DND-41 (cell line): ENCODE results near the gene CDH12.

ENCODE experiments used
- EZH2 ChIP-seq: IDR thresholded peaks from 3 replicates; pipeline ENCODE4 v1.6.1; 2012; ENCODE audit warnings: borderline replicate concordance, low read depth, mild to moderate bottlenecking, moderate library complexity, low read length, inconsistent platforms; ENCODE audit not compliant: severe bottlenecking
- TF ChIP-seq, protein P1 (sequence below): IDR thresholded peaks from 2 replicates; pipeline ENCODE4 v1.5.1; 2012; ENCODE audit warnings: borderline replicate concordance, low read length, moderate library complexity, mild to moderate bottlenecking; ENCODE audit not compliant: poor library complexity, severe bottlenecking; ENCODE audit errors: extremely low read depth

DNA sequence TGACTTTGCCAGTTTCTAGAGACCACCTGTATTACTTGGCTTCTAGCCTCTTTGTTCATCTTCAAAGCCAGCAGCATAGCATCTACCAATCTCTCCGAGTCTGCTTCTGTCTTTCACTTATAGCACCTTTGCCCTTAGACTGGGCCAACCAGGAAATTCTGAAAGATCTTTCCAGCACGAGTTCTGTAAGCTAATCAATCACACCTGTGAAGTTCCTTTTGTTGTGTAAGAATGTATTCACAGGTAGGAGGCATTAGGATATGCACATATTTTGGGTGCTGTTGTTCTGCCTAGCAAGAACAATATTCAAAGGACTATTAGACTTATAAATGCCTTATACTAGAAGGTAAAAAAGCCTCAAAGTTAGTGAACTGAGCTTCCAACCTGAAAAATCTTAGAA lies 232.1 kb downstream of the CDH12 start:
- TF ChIP-seq, protein P1, sequence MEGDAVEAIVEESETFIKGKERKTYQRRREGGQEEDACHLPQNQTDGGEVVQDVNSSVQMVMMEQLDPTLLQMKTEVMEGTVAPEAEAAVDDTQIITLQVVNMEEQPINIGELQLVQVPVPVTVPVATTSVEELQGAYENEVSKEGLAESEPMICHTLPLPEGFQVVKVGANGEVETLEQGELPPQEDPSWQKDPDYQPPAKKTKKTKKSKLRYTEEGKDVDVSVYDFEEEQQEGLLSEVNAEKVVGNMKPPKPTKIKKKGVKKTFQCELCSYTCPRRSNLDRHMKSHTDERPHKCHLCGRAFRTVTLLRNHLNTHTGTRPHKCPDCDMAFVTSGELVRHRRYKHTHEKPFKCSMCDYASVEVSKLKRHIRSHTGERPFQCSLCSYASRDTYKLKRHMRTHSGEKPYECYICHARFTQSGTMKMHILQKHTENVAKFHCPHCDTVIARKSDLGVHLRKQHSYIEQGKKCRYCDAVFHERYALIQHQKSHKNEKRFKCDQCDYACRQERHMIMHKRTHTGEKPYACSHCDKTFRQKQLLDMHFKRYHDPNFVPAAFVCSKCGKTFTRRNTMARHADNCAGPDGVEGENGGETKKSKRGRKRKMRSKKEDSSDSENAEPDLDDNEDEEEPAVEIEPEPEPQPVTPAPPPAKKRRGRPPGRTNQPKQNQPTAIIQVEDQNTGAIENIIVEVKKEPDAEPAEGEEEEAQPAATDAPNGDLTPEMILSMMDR: no peak
- TF ChIP-seq EZH2: no peak
